IPS DF 6.9 (cell line): ENCODE results near the gene TSHZ3.

Source experiments
- DNase-seq: peaks from one replicate; pipeline ENCODE4 v3.0.0-alpha.2; 2013; ENCODE audit warnings: low read depth, low spot score
- H3K27ac ChIP-seq: one replicate; pipeline ENCODE4 v1.5.1; 2013; ENCODE audit warnings: low read length, control low read depth
- H3K27me3 ChIP-seq: 2 replicates; pipeline ENCODE4 v1.6.1; 2013; ENCODE audit warnings: mild to moderate bottlenecking, low read length; ENCODE audit not compliant: control insufficient read depth, insufficient read depth
- H3K36me3 ChIP-seq: 2 replicates; pipeline ENCODE4 v1.6.1; 2013; ENCODE audit warnings: low read length; ENCODE audit not compliant: control insufficient read depth, insufficient read depth
- H3K4me1 ChIP-seq: 2 replicates; pipeline ENCODE4 v1.6.1; 2013; ENCODE audit warnings: low read length; ENCODE audit not compliant: control insufficient read depth, insufficient read depth
- H3K4me3 ChIP-seq: 2 replicates; pipeline ENCODE4 v1.5.1; 2013; ENCODE audit warnings: mild to moderate bottlenecking, low read length
- H3K9me3 ChIP-seq: 2 replicates; pipeline ENCODE4 v1.6.1; 2013; ENCODE audit warnings: low read length, inconsistent platforms; ENCODE audit not compliant: control insufficient read depth, insufficient read depth
- WGBS: extraction: QIAGEN DNeasy Blood & Tissue Kit; methylation state at CpG from one replicate; pipeline ENCODE4 v1.1.7; 2013; ENCODE audit warnings: mixed read lengths, missing lambda C conversion rate; ENCODE audit not compliant: insufficient read length, insufficient coverage; 5-methylcytosine and 5-hydroxymethylcytosine counted together

TSHZ3 gene

DNA sequence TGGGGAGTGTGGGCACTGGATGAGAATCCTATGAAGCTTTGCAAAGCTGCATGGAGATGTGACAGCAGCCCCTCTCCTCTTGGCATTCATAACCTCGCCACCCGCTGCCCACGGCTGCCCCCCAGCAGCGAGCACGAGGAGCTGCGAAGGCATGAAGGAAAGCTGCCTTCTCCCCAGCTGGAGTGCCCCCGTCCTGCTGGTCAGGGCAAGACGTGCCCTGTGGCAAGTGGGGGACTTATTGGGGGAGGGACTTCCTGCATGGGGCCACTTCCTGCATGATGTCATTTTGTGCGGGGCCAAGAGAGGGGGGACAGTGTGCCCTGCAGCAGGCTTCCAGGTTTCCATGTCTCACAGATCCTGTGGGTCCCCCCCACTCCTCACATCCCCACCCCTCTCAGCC is 85.9 kb downstream of the TSHZ3 start:
- Histone ChIP-seq H3K4me1 (no peaks in the 10 kb centered on the region; the same call in 1 of the 2 replicates), H3K27ac (no peak overlapping the region), H3K4me3 (no peak overlapping the region), H3K27me3 (no peaks in the 10 kb centered on the region), H3K9me3 (no peaks in the 10 kb centered on the region), H3K36me3 (no peaks in the 10 kb centered on the region)
- DNase-seq: no peak
- WGBS: no CpG with 5 or more reads among the region's 9 CpGs

DNA sequence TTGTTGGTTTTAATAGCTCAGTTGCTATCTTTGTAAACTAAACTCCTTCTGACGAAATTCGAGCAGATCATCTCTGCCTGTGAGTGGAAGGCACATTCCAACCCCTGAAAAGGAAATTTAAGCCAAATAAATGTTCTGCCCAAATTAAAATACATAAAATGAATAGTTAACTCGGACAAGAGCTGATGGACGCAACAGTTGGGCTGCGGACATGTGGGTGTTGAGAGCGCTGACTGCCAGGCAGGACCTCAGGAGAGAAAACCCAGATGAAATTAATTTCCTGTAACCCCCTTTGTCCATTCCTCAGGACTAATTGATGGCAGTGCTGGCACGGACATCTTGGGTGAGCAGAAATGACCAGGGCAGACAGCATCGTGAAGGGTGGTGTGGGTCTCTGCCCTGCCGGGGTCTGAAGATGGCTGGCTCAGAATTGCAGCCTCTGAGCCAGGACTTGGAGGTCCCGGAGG is 86.5 kb downstream of the TSHZ3 start:
- Histone ChIP-seq H3K4me1 (no peaks in the 10 kb centered on the region; the same call in 1 of the 2 replicates), H3K27ac (no peak overlapping the region), H3K36me3 (no peaks in the 10 kb centered on the region), H3K27me3 (no peaks in the 10 kb centered on the region), H3K4me3 (no peak overlapping the region), H3K9me3 (no peaks in the 10 kb centered on the region)
- no peak for DNase-seq
- WGBS: no CpG with 5 or more reads among the region's 10 CpGs

DNA sequence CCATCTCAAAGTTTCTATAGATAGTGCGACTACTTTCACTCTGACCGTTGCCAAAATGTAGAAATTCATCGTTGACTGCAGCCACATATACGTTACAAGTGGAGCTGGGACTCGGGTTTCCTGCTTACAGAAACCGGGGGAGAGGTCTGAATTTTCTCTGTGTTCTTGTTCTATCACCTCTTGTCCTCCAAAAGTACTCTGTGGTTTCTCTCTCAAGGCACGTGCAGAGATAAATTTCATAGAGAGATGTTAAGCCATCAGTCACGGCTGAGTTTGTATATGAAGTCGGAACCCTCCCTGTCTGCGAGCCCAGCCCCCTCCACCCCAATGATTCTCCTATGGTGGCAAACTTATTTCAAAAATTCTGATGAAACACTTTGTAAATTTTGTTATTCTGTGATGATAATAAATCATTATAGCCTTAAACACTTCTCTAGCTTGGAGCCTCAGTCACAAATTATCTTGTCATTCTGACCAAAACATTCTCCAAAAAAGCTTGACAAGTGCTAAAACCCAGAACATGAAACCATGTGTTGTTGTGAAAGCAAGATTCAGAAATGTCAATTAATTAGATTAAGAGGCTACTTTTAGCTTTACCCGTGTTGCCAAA is 87.5 kb downstream of the TSHZ3 start:
- H3K36me3 ChIP-seq: no peaks in the 10 kb centered on the region
- no peaks in the 10 kb centered on the region for H3K9me3 ChIP-seq
- no CpG with 5 or more reads among the region's 11 CpGs for WGBS
- no peak overlapping the region for H3K27ac ChIP-seq
- H3K4me3 ChIP-seq: no peak overlapping the region
- DNase-seq: no peak
- no peaks in the 10 kb centered on the region; the same call in 1 of the 2 replicates for H3K4me1 ChIP-seq
- no peaks in the 10 kb centered on the region for H3K27me3 ChIP-seq

DNA sequence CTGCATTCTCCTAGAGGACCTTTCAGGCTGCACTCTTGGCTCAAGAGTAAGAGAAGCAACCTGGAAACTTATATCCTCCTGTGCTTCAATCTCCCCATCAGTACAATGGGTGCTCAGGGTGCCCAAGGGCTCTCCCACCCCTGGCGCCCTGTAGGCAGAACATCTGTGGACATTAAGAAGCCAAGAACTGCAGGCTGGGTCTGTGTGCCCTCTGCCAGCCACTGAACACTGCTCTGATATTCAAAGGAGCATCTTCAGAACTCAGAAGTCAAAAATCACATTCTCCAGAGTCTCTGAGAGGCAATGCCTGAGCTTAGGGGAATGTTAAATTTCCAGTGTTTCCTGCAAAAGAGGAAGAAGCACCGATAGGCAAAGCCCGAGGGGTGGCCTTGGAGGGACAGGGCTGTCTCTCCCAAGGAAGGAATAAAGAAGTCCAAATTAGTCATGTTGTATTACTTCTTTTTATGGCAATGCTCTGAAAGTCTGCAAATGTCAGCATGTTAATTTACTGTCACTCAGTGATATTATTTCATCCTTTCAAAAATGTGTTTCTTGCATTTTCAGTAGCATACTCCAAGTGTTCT is 88.1 kb downstream of the TSHZ3 start:
- Histone ChIP-seq H3K27me3 (no peaks in the 10 kb centered on the region), H3K4me3 (no peak overlapping the region), H3K9me3 (no peaks in the 10 kb centered on the region), H3K27ac (no peak overlapping the region), H3K36me3 (no peaks in the 10 kb centered on the region), H3K4me1 (no peaks in the 10 kb centered on the region; the same call in 1 of the 2 replicates)
- WGBS: no CpG with 5 or more reads among the region's 3 CpGs
- no peak for DNase-seq

DNA sequence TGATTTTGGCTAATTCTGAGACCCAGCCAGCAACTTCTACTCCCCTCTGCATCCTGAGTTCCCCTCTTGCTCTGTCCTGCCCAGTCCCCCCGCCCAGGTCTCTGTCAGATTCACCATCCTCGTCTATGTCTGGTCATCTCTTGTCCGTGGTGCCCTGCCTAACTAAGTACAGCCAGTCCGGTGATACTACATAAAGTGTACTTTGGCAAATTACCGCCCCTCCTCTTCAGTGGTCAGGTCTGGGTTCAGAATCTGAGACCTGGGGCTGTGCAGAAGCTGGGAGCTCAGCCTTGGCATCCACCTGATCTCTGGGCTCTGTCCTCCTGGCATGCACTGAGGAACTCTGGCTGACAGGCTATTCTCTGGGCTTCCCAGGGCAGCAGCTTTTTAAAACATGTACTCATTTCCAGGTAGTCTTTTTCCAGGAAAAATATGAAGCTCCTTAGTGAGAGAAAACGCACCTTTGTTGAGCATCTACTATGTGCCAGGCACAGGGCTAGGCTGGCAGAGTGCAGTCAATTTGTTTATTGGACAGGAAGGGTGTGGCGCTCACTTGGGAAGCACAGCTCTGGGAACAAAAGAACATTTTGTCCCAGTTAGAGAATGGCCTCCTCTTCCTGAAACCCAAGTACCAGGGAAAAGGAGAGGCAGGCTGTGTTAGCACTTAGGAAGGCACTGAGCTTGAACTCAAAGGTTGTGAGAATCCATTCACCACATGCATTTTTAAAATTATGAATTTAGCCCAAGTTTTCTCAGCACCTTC is 88.9 kb downstream of the TSHZ3 start:
- no peak for DNase-seq
- H3K4me1 ChIP-seq: no peaks in the 10 kb centered on the region; the same call in 1 of the 2 replicates
- H3K4me3 ChIP-seq: no peak overlapping the region
- no peaks in the 10 kb centered on the region for H3K27me3 ChIP-seq
- no peaks in the 10 kb centered on the region for H3K9me3 ChIP-seq
- WGBS: no CpG with 5 or more reads among the region's 7 CpGs
- no peaks in the 10 kb centered on the region for H3K36me3 ChIP-seq
- no peak overlapping the region for H3K27ac ChIP-seq

DNA sequence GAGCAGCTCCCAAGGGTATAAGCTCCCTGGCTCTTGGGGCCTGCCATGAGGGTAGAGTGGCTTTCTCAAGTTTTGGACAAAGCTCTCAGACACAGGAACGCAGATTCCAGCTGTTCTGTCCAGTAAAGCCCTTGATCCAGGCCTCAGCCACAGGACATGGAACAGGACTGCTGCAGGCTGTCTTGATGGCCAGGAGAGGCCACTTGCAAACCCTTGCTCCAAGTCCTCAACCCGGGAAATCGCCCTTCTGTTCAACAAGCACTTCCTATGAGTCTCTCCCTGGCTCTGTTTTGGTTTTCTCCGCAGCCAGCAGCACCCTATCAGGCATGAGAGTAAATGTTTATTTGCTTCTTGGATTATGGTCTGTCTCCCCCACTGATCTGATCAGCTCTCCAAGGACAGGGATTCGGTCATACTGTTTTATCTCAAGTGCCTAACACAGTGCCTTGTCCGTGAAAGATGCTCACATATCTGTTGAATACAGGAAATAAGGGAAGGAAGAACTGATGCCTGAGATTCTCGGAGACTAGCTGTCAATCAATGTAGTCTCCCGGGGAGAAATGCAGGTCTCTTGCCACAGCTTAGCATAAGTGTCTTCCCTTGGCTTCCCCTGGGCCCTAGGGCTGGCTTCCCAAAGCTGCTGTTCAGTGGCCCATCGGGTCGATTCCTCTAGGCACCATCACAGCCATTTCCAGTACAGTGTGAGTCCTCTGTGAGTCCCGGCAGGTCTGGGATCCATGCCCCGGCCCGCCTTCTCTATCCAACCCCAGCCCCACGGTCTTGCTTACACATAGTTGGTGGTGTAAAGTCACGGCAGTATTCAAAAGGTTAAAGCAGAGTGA is 90.8 kb downstream of the TSHZ3 start:
- no CpG with 5 or more reads among the region's 15 CpGs for WGBS
- no peak for DNase-seq
- no peaks in the 10 kb centered on the region for H3K9me3 ChIP-seq
- no peak overlapping the region for H3K4me3 ChIP-seq
- no peaks in the 10 kb centered on the region for H3K36me3 ChIP-seq
- no peaks in the 10 kb centered on the region for H3K27me3 ChIP-seq
- peaks cover 5% of the 10 kb centered on the region; the same call in 1 of the 2 replicates for H3K4me1 ChIP-seq
- H3K27ac ChIP-seq: no peak overlapping the region

DNA sequence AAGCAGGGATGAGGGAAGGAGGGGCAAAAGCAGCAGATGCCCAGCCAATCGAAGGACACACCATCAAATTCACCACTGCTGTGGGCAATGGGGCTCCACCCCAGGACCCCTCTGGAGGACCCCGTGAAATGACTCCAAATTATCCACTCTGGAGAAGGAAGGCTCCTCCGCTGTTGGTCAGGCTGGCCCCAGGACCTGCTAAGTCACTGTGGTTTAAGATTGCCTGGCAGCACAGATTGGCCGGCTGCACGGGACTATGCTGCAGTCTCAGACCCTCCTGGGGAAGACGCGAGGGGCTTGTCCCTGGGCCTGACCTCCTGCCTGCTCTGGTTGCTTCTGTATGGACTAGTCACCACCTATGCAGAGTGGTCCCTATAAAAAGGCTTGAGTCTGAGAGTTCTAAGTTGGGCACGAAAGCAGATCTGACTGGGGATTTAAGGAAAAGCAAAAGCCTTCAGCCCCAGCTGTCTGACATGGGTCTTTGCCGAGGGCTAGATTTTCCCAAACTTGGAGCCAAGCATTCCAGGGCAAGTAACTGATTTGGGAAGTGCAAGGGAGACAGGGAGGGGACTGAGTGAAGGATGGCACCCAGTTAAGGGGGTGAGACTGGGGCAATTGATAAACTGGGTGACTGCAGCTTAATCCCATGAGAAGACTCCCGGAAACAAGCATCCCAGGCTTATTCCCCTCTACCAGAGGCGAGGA is 91.7 kb downstream of the TSHZ3 start:
- no peaks in the 10 kb centered on the region for H3K9me3 ChIP-seq
- peaks cover 5% of the 10 kb centered on the region; the same call in 1 of the 2 replicates for H3K4me1 ChIP-seq
- no peaks in the 10 kb centered on the region for H3K36me3 ChIP-seq
- WGBS: no CpG with 5 or more reads among the region's 11 CpGs
- no peaks in the 10 kb centered on the region for H3K27me3 ChIP-seq
- no peak for DNase-seq
- no peak overlapping the region for H3K27ac ChIP-seq
- no peak overlapping the region for H3K4me3 ChIP-seq

DNA sequence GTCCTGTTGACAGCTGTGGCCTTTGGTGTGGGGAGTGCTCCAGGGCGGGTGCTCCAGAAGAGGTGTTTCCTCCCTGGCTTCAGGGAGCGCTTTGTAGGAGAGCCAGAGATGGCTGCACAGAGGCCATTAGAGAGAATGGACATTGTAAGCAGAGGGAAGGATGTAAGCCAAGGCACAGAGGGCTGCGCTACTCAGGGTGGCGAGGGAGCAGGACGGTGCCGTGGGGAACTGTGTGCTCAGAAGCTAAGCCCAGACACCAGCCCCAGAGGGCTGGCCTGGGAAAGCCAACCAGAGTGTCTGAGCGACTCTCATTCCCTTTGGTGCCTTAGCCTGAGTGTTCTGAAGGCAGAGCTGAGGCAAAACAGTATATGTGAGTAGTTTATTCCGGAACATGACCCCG is 92.2 kb downstream of the TSHZ3 start:
- WGBS: no CpG with 5 or more reads among the region's 9 CpGs
- no peaks in the 10 kb centered on the region for H3K9me3 ChIP-seq
- no peaks in the 10 kb centered on the region for H3K36me3 ChIP-seq
- no peak overlapping the region for H3K27ac ChIP-seq
- H3K4me3 ChIP-seq: no peak overlapping the region
- no peak for DNase-seq
- peaks cover 5% of the 10 kb centered on the region; the same call in 1 of the 2 replicates for H3K4me1 ChIP-seq
- H3K27me3 ChIP-seq: no peaks in the 10 kb centered on the region

DNA sequence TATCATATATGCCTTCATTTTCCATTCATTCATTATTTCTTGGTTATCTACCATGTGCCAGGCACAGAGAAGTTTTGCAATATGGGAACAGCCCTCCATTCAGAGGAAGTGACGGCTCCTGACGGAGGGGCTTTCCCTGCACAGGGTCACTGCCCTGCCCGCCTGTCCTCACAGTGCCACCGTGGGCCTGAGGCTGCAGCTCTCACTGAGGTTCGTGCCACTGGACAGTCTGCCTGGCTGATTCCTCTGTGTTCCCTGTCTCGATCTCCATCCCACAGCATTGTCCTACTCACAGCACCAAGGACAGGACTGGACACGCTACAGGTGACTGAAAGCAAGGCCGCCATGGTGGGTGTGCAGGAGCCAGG is 92.7 kb downstream of the TSHZ3 start:
- Histone ChIP-seq H3K36me3 (no peaks in the 10 kb centered on the region), H3K4me3 (no peak overlapping the region), H3K27ac (no peak overlapping the region), H3K27me3 (no peaks in the 10 kb centered on the region), H3K4me1 (peaks cover 5% of the 10 kb centered on the region; the same call in 1 of the 2 replicates), H3K9me3 (no peaks in the 10 kb centered on the region)
- WGBS: no CpG with 5 or more reads among the region's 8 CpGs
- DNase-seq: no peak
